Measurements from ENCODE around the gene ITPR1.
"Not testable (repeated sequence)": the region's sequence is repeated elsewhere in the genome, so short reads cannot be mapped to it uniquely, and the experiment has no call there.

ITPR1 gene

GRCh38 chr3:4761759-4762158, 268.6 kb downstream of the ITPR1 start:
- H3K79me2 ChIP-seq (ENCODE audit: control insufficient read depth, insufficient read depth, low read length) = no peaks in the 10 kb centered on the region
- no peak overlapping the region for H3K56ac ChIP-seq (ENCODE audit: low read length)
- H2AK5ac ChIP-seq (ENCODE audit: low read length) = no peak overlapping the region
- no peaks in the 10 kb centered on the region for H3K27me3 ChIP-seq (ENCODE audit: insufficient read depth, low read length, poor library complexity)
- H3K9ac ChIP-seq (ENCODE audit: low read length) = no peak overlapping the region
- H3K36me3 ChIP-seq (ENCODE audit: control insufficient read depth, insufficient read depth, low read length) = no peaks in the 10 kb centered on the region
- H3K4me2 ChIP-seq (ENCODE audit: low read length) = no peak overlapping the region
- H3K79me1 ChIP-seq (ENCODE audit: low read length) = no peaks in the 10 kb centered on the region
- no peak for DNase-seq
- H3K23ac ChIP-seq (ENCODE audit: low read length) = no peak overlapping the region
- H2BK5ac ChIP-seq (ENCODE audit: low read length) = no peak overlapping the region
- no peak overlapping the region for H3K4me3 ChIP-seq (ENCODE audit: low read length)
- H3K4me1 ChIP-seq (ENCODE audit: control insufficient read depth, low read depth, low read length) = no peaks in the 10 kb centered on the region
- no peak overlapping the region for H3K18ac ChIP-seq (ENCODE audit: low read length)
- no peak overlapping the region for H3K4ac ChIP-seq (ENCODE audit: low read depth, low read length)
- H4K8ac ChIP-seq (ENCODE audit: low read depth, low read length) = no peak overlapping the region
- no peak overlapping the region for H4K5ac ChIP-seq (ENCODE audit: low read length)
- no peak overlapping the region for H3K27ac ChIP-seq (ENCODE audit: low read depth, low read length)
- no peak overlapping the region for H2BK15ac ChIP-seq (replicated peaks; ENCODE audit: low read depth)
- no CpG with 5 or more reads among the region's 5 CpGs for WGBS (ENCODE audit: extremely low coverage, insufficient coverage, low lambda C conversion rate)
- no peak overlapping the region for H2BK120ac ChIP-seq (ENCODE audit: low read depth, low read length)

- not testable (repeated sequence) for H2BK15ac ChIP-seq (replicated peaks; ENCODE audit: low read depth); H4K5ac ChIP-seq (ENCODE audit: low read length); H3K23ac ChIP-seq (ENCODE audit: low read length); H2BK5ac ChIP-seq (ENCODE audit: low read length); H3K4me1 ChIP-seq (ENCODE audit: control insufficient read depth, low read depth, low read length); H3K4me2 ChIP-seq (ENCODE audit: low read length); H3K9ac ChIP-seq (ENCODE audit: low read length); H2BK120ac ChIP-seq (ENCODE audit: low read depth, low read length); H3K4ac ChIP-seq (ENCODE audit: low read depth, low read length); DNase-seq; H3K36me3 ChIP-seq (ENCODE audit: control insufficient read depth, insufficient read depth, low read length); H3K79me1 ChIP-seq (ENCODE audit: low read length); H3K4me3 ChIP-seq (ENCODE audit: low read length); H3K27ac ChIP-seq (ENCODE audit: low read depth, low read length); H2AK5ac ChIP-seq (ENCODE audit: low read length); H3K18ac ChIP-seq (ENCODE audit: low read length); H4K8ac ChIP-seq (ENCODE audit: low read depth, low read length); H3K79me2 ChIP-seq (ENCODE audit: control insufficient read depth, insufficient read depth, low read length); H3K27me3 ChIP-seq (ENCODE audit: insufficient read depth, low read length, poor library complexity); H3K56ac ChIP-seq (ENCODE audit: low read length)
- WGBS (ENCODE audit: extremely low coverage, insufficient coverage, low lambda C conversion rate) = no CpG with 5 or more reads among the region's 2 CpGs
Observed at GRCh38 chr3:4762481-4763230, 269.5 kb downstream of the ITPR1 start.

- H3K4ac ChIP-seq (ENCODE audit: low read depth, low read length) = no peak overlapping the region
- WGBS (ENCODE audit: extremely low coverage, insufficient coverage, low lambda C conversion rate) = no CpG with 5 or more reads among the region's 21 CpGs
- H2BK5ac ChIP-seq (ENCODE audit: low read length) = no peak overlapping the region
- H4K8ac ChIP-seq (ENCODE audit: low read depth, low read length) = no peak overlapping the region
- H3K23ac ChIP-seq (ENCODE audit: low read length) = no peak overlapping the region
- H3K18ac ChIP-seq (ENCODE audit: low read length) = no peak overlapping the region
- no peak overlapping the region for H2BK15ac ChIP-seq (replicated peaks; ENCODE audit: low read depth)
- no peaks in the 10 kb centered on the region for H3K27me3 ChIP-seq (ENCODE audit: insufficient read depth, low read length, poor library complexity)
- H2AK5ac ChIP-seq (ENCODE audit: low read length) = no peak overlapping the region
- H3K4me3 ChIP-seq (ENCODE audit: low read length) = no peak overlapping the region
- H3K27ac ChIP-seq (ENCODE audit: low read depth, low read length) = no peak overlapping the region
- no peak overlapping the region for H4K5ac ChIP-seq (ENCODE audit: low read length)
- no peak overlapping the region for H3K4me2 ChIP-seq (ENCODE audit: low read length)
- H3K4me1 ChIP-seq (ENCODE audit: control insufficient read depth, low read depth, low read length) = no peaks in the 10 kb centered on the region
- no peak overlapping the region for H2BK120ac ChIP-seq (ENCODE audit: low read depth, low read length)
- H3K79me1 ChIP-seq (ENCODE audit: low read length) = no peaks in the 10 kb centered on the region
- H3K9ac ChIP-seq (ENCODE audit: low read length) = no peak overlapping the region
- no peak for DNase-seq
- no peak overlapping the region for H3K56ac ChIP-seq (ENCODE audit: low read length)
- no peaks in the 10 kb centered on the region for H3K36me3 ChIP-seq (ENCODE audit: control insufficient read depth, insufficient read depth, low read length)
- H3K79me2 ChIP-seq (ENCODE audit: control insufficient read depth, insufficient read depth, low read length) = no peaks in the 10 kb centered on the region
Observed at GRCh38 chr3:4763604-4764247, 270.6 kb downstream of the ITPR1 start.

DNA sequence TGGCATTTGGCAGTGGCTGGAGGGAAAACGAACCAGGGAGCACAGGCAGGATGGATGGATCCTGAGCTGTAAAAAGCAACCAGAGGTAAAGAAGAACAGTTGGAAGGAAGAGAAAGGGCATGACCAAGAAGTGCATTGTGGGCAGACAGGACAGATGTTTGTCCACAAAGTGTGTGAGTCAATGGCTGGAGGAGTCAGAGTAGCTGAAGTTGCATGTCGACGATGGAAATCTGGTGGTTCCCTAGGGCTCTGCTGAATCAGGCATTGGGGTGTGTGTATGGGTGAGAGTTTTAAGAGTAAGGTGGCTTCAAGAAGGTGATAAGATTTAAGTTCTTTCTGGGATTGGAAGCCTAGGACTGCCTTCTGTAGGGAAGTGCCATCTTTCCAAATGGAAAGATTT, 272.1 kb downstream of the ITPR1 start:
- Histone ChIP-seq H3K4me3 (ENCODE audit: low read length) (no peak overlapping the region), H3K27ac (ENCODE audit: low read depth, low read length) (no peak overlapping the region), H3K36me3 (ENCODE audit: control insufficient read depth, insufficient read depth, low read length) (no peaks in the 10 kb centered on the region), H3K9ac (ENCODE audit: low read length) (no peak overlapping the region), H3K18ac (ENCODE audit: low read length) (no peak overlapping the region), H3K4me2 (ENCODE audit: low read length) (no peak overlapping the region), H3K79me2 (ENCODE audit: control insufficient read depth, insufficient read depth, low read length) (no peaks in the 10 kb centered on the region), H2BK5ac (ENCODE audit: low read length) (no peak overlapping the region), H4K8ac (ENCODE audit: low read depth, low read length) (no peak overlapping the region), H3K4ac (ENCODE audit: low read depth, low read length) (no peak overlapping the region), H3K56ac (ENCODE audit: low read length) (no peak overlapping the region), H2BK120ac (ENCODE audit: low read depth, low read length) (no peak overlapping the region), H3K79me1 (ENCODE audit: low read length) (no peaks in the 10 kb centered on the region), H2BK15ac (replicated peaks; ENCODE audit: low read depth) (no peak overlapping the region), H4K5ac (ENCODE audit: low read length) (no peak overlapping the region), H2AK5ac (ENCODE audit: low read length) (no peak overlapping the region), H3K27me3 (ENCODE audit: insufficient read depth, low read length, poor library complexity) (no peaks in the 10 kb centered on the region), H3K4me1 (ENCODE audit: control insufficient read depth, low read depth, low read length) (no peaks in the 10 kb centered on the region), H3K23ac (ENCODE audit: low read length) (no peak overlapping the region)
- no CpG with 5 or more reads among the region's 3 CpGs for WGBS (ENCODE audit: extremely low coverage, insufficient coverage, low lambda C conversion rate)
- no peak for DNase-seq

- Histone ChIP-seq H3K79me1 (ENCODE audit: low read length) (no peaks in the 10 kb centered on the region), H2BK120ac (ENCODE audit: low read depth, low read length) (no peak overlapping the region), H4K5ac (ENCODE audit: low read length) (no peak overlapping the region), H3K79me2 (ENCODE audit: control insufficient read depth, insufficient read depth, low read length) (no peaks in the 10 kb centered on the region), H2BK15ac (replicated peaks; ENCODE audit: low read depth) (no peak overlapping the region), H3K27ac (ENCODE audit: low read depth, low read length) (no peak overlapping the region), H3K27me3 (ENCODE audit: insufficient read depth, low read length, poor library complexity) (no peaks in the 10 kb centered on the region), H3K36me3 (ENCODE audit: control insufficient read depth, insufficient read depth, low read length) (no peaks in the 10 kb centered on the region), H3K4ac (ENCODE audit: low read depth, low read length) (no peak overlapping the region), H3K4me2 (ENCODE audit: low read length) (no peak overlapping the region), H2AK5ac (ENCODE audit: low read length) (no peak overlapping the region), H3K9ac (ENCODE audit: low read length) (no peak overlapping the region), H3K23ac (ENCODE audit: low read length) (no peak overlapping the region), H3K4me3 (ENCODE audit: low read length) (no peak overlapping the region), H3K56ac (ENCODE audit: low read length) (no peak overlapping the region), H4K8ac (ENCODE audit: low read depth, low read length) (no peak overlapping the region), H3K18ac (ENCODE audit: low read length) (no peak overlapping the region), H3K4me1 (ENCODE audit: control insufficient read depth, low read depth, low read length) (no peaks in the 10 kb centered on the region), H2BK5ac (ENCODE audit: low read length) (no peak overlapping the region)
- no peak for DNase-seq
- WGBS (ENCODE audit: extremely low coverage, insufficient coverage, low lambda C conversion rate) = no CpG with 5 or more reads among the region's 4 CpGs
Observed at GRCh38 chr3:4766263-4766662, 273.1 kb downstream of the ITPR1 start.
